ENCODE measurements around the gene ANKRD13D.
A peak's percentile ranks its signal among the peaks of the same experiment; 100 is the strongest.

The ANKRD13D gene

GRCh38 chr11:67285541-67286498 is 3.3 kb upstream of the ANKRD13D start:
- DNase-seq (ENCODE audit: low read depth) = no peak

- DNase-seq (ENCODE audit: low read depth) = no peak
These were observed 2.3 kb upstream of the ANKRD13D start for GRCh38 chr11:67286621-67287333.

GRCh38 chr11:67287355-67288197 is 1.5 kb upstream of the ANKRD13D start:
- DNase-seq (ENCODE audit: low read depth) = no peak

GRCh38 chr11:67288198-67288451 is 978 bp upstream of the ANKRD13D start:
- no peak for DNase-seq (ENCODE audit: low read depth)

DNA sequence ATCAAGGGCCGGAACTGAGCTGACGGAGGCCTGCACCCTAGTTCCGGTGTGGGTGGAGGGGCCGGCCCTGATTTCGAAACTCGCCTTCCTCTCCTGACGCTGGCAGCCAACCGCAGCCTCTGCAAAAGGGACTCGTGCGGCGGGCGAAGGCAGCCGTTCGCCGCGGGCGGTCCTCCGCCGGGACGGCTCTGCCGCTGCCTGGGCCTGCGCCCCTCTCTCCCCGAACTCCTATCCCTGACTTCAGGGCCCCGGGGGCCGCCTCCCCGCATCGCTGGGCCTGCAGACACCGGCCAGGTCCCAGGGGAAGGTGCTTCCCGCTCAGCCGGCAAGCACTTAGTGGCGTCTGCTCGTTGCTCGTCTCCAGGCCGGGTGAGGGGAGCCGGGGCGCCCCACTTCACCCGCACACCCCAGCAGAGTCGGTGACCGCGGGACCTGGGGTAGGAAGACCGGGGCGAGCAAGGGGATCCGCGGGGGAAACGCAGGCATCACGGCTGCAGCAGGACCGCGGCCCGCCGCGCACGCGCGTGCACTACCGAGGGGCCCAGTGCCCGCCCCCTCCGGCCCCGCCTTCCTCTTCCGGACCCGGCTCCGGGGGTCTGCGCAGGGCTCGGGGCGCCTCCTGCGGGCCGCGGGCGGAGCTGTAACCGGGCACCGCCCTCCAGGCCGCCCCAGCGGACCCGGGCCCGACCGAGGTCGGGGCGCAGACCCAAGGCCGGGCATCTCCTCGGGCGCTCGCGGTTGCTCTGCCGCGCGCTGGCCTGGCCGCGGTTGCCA is 464 bp upstream of the ANKRD13D start:
- peak; percentile 70 for DNase-seq (ENCODE audit: low read depth)

- DNase-seq (ENCODE audit: low read depth) = no peak
These were observed 762 bp downstream of the ANKRD13D start for GRCh38 chr11:67289651-67290479.

- DNase-seq (ENCODE audit: low read depth) = peak; percentile 55
These were observed 1.7 kb downstream of the ANKRD13D start for GRCh38 chr11:67290801-67291200.

- no peak for DNase-seq (ENCODE audit: low read depth)
These were observed 2.6 kb downstream of the ANKRD13D start for GRCh38 chr11:67291481-67292381.

DNA sequence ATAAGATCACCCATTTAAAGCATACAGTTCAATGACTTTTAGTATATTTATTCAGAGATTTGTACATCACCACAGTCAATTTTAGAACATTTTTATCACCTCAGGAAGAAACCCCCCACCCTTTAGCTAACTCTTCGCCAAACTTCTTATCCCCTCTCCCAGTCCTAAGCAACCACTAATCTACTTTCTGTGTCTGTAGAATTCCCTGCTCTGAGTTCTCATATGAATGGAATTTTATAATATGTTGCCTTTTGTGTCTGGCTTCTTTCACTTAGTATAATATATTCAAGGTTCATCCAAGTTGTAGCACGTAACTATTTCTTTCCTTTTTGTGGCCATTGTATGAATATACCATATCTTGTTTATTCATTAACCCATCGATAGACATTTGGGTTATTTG is 3.6 kb downstream of the ANKRD13D start:
- DNase-seq (ENCODE audit: low read depth) = no peak

DNA sequence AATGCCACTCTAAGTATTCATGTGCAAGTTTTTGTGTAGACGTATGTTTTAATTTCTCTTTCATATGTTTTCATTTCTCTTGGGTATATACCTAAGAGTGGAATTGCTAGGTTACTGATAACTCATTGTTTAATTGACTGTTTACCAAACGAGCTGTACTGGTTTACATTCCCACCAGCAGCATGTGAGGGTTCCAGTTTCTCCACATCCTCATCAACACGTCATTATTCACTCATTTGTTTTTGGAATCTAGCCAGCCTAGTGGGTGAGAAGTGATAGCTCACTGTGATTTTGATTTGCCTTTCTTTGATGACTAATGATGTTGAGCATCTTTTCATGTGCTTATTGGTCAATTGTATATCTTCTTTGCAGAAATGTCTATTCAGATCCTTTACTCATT is 4.0 kb downstream of the ANKRD13D start:
- no peak for DNase-seq (ENCODE audit: low read depth)

DNA sequence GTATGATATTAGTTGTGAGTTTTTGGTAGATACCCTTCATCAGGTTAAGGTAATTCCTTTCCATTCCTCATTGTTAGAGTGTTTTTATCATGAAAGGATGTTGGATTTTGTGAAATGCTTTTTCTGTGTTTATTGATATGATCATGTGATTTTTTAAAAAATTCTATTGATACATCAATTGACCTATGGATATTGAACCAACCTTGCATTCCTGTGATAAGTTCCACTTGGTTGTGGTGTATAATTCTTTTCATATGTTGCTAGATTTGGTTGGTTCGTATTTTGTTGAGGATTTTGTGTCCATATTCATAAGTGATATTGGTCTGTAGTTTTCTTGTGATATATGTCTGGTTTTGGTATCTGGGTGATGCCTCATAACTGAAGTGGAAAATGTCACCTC is 6.7 kb downstream of the ANKRD13D start:
- DNase-seq (ENCODE audit: low read depth) = no peak

DNA sequence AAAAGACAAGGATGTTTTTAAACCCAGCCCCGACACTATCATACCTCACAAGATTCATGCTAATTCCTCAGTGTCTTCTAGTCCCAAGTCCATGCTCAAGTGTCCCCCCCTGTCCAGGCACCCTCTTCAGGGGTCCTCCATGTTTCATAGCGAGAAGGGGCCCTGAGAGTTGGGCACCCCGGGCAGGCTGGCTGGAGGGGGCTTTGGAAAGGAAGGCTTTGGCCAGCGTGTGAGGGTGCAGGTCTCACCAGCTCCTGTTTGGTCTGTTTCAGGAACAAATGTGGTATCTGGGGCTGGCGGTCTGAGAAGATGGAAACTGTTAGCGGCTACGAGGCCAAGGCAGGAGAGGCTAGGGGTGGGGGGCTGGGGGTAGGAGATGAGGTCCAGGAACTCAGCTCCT is 9.7 kb downstream of the ANKRD13D start:
- DNase-seq (ENCODE audit: low read depth) = no peak

- no peak for DNase-seq (ENCODE audit: low read depth)
These were observed 10.5 kb downstream of the ANKRD13D start for GRCh38 chr11:67299471-67300191.

- no peak for DNase-seq (ENCODE audit: low read depth)
These were observed 11.2 kb downstream of the ANKRD13D start for GRCh38 chr11:67300256-67300755.

DNA sequence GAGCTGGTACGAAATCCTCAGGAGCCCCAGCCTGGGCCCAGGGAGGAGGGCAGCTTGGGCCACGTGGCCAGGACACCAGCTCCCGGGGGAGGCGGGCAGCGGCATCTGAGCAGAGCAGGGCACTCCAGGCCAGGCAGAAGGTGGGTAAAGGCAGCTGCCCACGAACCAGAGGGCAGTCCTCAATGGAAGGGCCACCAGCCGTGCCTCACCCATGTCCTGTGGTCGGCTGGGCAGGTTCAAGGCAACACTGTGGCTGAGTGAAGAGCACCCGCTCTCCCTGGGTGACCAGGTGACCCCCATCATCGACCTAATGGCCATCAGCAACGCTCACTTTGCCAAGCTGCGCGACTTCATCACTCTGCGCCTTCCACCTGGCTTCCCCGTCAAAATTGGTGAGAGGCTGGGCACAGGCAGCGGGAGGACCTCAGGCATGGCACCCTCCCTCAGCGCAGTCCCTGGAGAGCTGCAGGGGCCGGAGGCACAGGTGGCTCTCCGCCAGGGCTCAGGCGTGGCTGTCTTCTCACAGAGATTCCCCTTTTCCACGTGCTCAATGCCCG is 11.7 kb downstream of the ANKRD13D start:
- DNase-seq (ENCODE audit: low read depth) = no peak

DNA sequence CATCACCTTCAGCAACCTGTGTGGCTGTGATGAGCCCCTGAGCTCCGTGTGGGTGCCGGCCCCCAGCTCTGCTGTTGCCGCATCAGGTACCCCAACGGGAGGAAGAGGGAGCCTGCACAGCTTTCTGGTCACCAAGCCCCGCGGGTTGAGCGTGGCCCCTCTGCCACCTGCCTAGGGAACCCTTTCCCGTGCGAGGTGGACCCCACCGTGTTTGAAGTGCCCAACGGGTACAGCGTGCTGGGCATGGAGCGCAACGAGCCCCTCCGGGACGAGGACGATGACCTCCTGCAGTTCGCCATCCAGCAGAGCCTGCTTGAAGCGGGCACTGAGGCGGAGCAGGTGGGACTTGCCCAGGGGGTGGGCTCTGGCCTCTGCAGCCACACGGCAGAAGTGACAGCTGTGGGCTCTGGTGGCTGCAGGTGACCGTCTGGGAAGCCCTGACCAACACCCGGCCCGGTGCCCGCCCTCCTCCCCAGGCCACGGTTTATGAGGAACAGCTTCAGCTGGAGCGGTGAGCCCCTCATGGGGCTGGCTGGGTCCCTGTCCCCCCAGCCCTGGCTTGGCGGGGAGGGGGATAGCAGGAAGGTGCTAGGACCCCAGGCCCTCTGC is 12.3 kb downstream of the ANKRD13D start:
- DNase-seq (ENCODE audit: low read depth) = no peak

- DNase-seq (ENCODE audit: low read depth) = no peak
These were observed 12.9 kb downstream of the ANKRD13D start for GRCh38 chr11:67301951-67302516.

Data from fibroblast of the conjunctiva (primary cell).